ENCODE results near the gene TMEM53. TPM values are rescaled to one million over a fixed set of nuclear protein-coding genes. Genes with fewer than 3 reads are reported as not detected.
"Not testable (repeated sequence)": the region's sequence is repeated elsewhere in the genome, so short reads cannot be mapped to it uniquely, and the experiment has no call there.

TMEM53 gene
- total RNA-seq, 1 donor from 2014 or later, result 6.1 TPM

DNA sequence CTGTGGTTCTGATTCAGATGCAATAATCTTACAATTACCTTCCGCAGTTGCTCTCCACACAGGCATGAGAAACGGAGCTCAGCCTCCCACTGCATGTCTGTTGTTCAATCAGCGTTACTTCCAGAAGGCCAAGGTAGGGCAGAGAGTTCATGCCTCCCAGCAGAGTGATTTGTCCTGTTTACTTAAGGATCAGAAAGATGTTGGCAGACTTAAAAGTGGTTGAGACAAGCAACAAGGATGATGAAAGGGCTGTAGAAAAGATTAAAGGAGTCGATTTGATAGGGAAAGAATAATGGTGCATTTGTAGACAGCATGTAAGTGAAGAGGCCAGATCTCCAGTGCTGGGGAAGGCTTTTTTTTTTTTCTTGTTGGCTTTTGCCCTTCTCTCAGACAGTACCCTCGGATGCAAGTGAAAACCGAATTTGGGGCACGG is 26.9 kb upstream of the TMEM53 start:
- no peaks in the 10 kb centered on the region for H3K27me3 ChIP-seq (ENCODE audit: control insufficient read depth, insufficient read depth, low read length)
- no peaks in the 10 kb centered on the region for H3K36me3 ChIP-seq (ENCODE audit: control insufficient read depth, insufficient read depth, low read length)
- TF ChIP-seq, protein P1, sequence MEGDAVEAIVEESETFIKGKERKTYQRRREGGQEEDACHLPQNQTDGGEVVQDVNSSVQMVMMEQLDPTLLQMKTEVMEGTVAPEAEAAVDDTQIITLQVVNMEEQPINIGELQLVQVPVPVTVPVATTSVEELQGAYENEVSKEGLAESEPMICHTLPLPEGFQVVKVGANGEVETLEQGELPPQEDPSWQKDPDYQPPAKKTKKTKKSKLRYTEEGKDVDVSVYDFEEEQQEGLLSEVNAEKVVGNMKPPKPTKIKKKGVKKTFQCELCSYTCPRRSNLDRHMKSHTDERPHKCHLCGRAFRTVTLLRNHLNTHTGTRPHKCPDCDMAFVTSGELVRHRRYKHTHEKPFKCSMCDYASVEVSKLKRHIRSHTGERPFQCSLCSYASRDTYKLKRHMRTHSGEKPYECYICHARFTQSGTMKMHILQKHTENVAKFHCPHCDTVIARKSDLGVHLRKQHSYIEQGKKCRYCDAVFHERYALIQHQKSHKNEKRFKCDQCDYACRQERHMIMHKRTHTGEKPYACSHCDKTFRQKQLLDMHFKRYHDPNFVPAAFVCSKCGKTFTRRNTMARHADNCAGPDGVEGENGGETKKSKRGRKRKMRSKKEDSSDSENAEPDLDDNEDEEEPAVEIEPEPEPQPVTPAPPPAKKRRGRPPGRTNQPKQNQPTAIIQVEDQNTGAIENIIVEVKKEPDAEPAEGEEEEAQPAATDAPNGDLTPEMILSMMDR (IDR thresholded peaks at IDR 0.05; ENCODE audit: insufficient read depth, low read length, severe bottlenecking), result no peak
- H3K4me3 ChIP-seq (ENCODE audit: low read depth, low read length), result no peak overlapping the region
- peak; percentile 93 for DNase-seq (ENCODE audit: low read depth)
- FAIRE-seq, result no peak

DNA sequence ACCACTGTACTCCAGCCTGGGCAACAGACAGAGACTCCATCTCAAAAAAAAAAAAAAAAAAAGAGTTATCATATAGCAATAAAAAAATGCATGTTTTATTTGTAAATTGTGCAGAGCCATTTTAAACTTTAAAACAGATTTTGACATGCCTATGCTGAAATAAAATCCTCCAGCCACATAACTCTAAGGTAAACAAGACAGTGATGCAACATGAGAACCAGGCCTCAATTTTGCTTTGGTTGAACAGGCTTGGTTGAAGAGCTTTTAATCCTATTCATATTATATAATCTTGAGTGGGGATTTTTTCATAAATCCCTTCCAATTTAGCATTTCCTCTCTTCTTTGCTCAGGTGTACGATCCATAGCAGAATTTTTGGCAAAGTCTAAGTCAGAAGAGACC is 26.3 kb upstream of the TMEM53 start:
- no peak for FAIRE-seq
- Histone ChIP-seq H3K27me3 (ENCODE audit: control insufficient read depth, insufficient read depth, low read length) (no peaks in the 10 kb centered on the region), H3K36me3 (ENCODE audit: control insufficient read depth, insufficient read depth, low read length) (no peaks in the 10 kb centered on the region), H3K4me3 (ENCODE audit: low read depth, low read length) (no peak overlapping the region)
- DNase-seq (ENCODE audit: low read depth), result peak; percentile 55
- TF ChIP-seq, protein P1 (IDR thresholded peaks at IDR 0.05; ENCODE audit: insufficient read depth, low read length, severe bottlenecking), result no peak

DNA sequence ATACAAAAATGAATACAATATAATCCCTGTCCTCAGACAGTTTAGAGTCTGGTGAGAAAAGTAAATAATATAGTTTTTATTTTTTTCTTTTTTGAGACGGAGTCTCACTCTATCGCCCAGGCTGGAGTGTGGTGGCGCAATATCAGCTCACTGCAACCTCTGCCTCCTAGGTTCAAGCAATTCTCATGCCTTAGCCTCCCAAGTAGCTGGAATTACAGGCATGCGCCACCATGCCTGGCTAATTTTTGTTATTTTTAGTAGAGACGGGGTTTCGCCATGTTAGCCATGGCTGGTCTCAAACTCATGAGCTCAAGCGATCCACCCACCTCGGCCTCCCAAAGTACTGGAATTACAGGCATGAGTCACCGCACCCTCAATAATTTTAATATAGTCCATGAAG is 25.1 kb upstream of the TMEM53 start:
- not testable (repeated sequence) for H3K27me3 ChIP-seq (ENCODE audit: control insufficient read depth, insufficient read depth, low read length); DNase-seq (ENCODE audit: low read depth)

DNA sequence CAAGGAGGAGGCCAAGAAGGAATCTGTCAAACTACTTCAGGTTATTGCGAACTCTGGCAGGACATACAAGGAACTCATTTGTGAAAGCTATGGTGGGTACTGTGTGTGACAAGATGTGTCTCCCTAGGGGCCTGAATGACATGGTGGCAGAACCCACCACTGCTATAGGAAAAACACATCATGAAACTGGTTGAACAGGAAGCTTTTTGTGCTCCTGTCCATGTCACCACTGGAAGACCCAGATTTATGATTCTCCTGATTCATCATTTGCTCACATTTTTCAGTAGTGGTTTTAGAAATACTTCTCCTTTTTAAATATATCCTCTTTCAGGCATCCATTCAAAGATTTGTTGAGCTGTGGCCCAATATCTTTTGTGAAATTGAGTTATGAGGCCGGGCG is 23.9 kb upstream of the TMEM53 start:
- no peaks in the 10 kb centered on the region for H3K27me3 ChIP-seq (ENCODE audit: control insufficient read depth, insufficient read depth, low read length)
- DNase-seq (ENCODE audit: low read depth) (no peak), FAIRE-seq (no peak)

More for the DNA sequence above, 25.1 kb upstream of the TMEM53 start:
- not testable (repeated sequence) for FAIRE-seq; H3K36me3 ChIP-seq (ENCODE audit: control insufficient read depth, insufficient read depth, low read length); H3K4me3 ChIP-seq (ENCODE audit: low read depth, low read length)

DNA sequence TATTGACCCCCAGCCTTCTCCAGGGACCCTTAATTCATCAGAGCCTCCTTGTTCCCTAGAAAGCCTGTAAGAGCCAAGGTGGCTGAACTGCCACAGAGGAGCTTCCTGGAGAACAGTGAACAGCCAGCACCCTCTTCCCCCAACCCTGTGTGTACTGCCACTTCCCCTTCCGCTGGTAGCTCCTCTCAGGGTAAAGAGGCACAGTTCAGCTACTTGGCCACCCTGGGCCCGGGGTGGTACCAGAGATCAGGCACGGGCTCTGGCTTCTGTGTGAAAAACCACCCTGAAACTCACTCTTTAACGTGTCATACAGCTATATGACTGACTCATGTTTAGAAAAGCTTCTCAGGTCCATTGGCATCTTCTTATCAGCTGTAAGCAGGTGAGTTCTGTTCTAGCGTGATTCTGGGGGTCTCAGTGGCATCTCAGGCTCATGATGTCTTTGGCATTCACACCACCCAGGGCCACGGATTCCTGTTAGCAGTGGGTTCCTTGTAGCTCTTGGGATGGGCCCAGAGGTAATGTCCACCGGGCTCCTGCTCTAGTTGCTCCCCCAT is 22.6 kb upstream of the TMEM53 start:
- Histone ChIP-seq H3K27me3 (ENCODE audit: control insufficient read depth, insufficient read depth, low read length) (no peaks in the 10 kb centered on the region), H3K36me3 (ENCODE audit: control insufficient read depth, insufficient read depth, low read length) (no peaks in the 10 kb centered on the region), H3K4me3 (ENCODE audit: low read depth, low read length) (no peak overlapping the region)
- DNase-seq (ENCODE audit: low read depth) (no peak), FAIRE-seq (peak; percentile 58)
- TF ChIP-seq, protein P1 (IDR thresholded peaks at IDR 0.05; ENCODE audit: insufficient read depth, low read length, severe bottlenecking), result no peak

More for the DNA sequence above, 23.9 kb upstream of the TMEM53 start:
- no peak overlapping the region for H3K4me3 ChIP-seq (ENCODE audit: low read depth, low read length)
- H3K36me3 ChIP-seq (ENCODE audit: control insufficient read depth, insufficient read depth, low read length), result no peaks in the 10 kb centered on the region
- TF ChIP-seq, protein P1 (IDR thresholded peaks at IDR 0.05; ENCODE audit: insufficient read depth, low read length, severe bottlenecking), result no peak

DNA sequence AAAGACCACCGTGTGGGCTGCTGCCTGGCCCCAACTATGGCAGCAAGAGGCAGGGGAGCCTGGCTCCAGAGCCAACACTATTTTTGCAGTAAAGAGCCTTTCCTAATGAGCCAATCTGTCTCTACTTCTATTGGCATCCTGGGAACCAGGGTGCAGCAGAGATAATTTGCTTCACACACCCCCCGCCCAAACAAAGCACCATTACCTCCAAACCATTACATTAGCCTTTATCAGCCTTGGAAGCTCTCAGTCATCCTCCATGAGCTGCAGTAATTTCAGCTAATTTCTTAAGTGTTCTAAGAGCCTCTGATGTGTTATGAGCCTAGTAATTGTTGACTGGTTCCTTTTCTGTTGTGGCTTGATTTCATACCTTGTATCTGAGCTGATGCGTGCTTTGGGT is 21.8 kb upstream of the TMEM53 start:
- TF ChIP-seq, protein P1 (IDR thresholded peaks at IDR 0.05; ENCODE audit: insufficient read depth, low read length, severe bottlenecking), result no peak
- FAIRE-seq (no peak), DNase-seq (ENCODE audit: low read depth) (no peak)
- H3K4me3 ChIP-seq (ENCODE audit: low read depth, low read length), result no peak overlapping the region
- no peaks in the 10 kb centered on the region for H3K27me3 ChIP-seq (ENCODE audit: control insufficient read depth, insufficient read depth, low read length)
- no peaks in the 10 kb centered on the region for H3K36me3 ChIP-seq (ENCODE audit: control insufficient read depth, insufficient read depth, low read length)

Measured in bronchial epithelial cell (primary cell).